Activated T-cell treated with anti-CD3 and anti-CD28 coated beads for 48 hours (primary cell): ENCODE measurements around the gene IFIH1.

Source experiments
- DNase-seq: peaks from one replicate; pipeline ENCODE4 v3.0.0-alpha.2; 2020; ENCODE audit warnings: low read depth

IFIH1 gene

DNA sequence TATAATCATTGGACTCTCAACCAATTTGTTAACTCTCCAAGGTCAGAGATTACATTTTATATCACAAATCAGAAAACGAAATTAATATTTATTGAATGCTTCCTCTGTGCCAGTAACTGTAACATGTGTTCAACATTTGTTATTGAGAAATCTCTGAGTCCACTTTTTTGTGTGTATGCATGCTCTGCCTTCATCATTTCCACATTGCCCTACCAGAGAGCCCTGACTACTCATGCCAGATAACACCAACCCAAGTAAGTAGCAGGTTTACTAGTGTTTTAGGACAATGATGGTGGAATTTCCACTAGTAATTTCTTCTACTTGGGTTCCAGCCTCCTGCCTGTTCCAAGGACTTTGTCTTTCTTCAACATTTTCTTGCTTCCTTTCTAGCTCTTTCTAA is 61.1 kb downstream of the IFIH1 start:
- no peak for DNase-seq

DNA sequence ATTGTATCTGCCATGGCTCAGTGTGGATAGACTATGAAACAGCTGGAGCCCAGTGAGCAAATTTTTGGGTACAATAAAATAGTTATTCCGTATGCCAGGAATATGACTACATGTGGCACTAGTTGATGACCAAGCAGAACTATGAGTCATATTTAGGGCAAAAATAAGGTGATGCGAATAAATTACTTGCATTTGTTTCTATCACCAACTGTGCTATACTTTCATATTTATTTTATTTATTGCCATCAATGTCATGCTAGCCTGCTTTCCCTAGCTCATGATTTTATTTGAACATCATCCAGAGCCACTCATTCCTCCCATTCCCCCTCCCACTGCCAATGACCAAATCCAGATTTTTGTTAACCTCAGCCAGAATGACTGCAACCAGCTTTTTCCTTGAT is 61.9 kb downstream of the IFIH1 start:
- no peak for DNase-seq

DNA sequence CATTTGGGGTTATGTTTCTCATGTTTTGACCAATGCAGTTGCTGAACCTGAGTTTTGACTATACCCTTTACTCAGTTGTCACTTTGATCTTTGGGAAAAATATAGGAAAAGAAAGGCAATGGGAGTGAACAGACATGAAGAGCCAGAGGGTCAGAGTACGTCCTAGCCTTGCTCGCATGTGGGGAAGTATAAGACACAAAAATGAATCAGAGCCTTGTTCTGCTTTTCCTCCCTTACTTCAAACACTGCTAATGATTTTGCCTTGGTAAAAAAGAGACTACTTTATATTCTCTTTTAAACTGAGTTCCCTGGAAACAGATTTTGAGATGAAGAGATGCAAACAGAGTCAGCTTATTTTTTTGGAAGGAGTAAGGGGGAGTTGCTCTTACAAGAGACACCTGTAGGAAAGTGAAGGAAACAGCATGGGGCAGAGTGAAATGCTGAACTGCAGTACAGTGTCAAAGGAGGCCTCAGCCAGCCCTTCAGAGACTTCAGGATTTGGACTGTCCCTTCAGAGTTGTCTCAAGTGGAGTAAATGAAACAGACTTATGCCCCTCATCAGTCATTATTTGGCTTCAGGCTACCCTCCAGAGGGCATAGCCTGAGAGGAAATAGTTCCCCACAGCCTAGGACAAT is 64.1 kb downstream of the IFIH1 start:
- DNase-seq: no peak

DNA sequence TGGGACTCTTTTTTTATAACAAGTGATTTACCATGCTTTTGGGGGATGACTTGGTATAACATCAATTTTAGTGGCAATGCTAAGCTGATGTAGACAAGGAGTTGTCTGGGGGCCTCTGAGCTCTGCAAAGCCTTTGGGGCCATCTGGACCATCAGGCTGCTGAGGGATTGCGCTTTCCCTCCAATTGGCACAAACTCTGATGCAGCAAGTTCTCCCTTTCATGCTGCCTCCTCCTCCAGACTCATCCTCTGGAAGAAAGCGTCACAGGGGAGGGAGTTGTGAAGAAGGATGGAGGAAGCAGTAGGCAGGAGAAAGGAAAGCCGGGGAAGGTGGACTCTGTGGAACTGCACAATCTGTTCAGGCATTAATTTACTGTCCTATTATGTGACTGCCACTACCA is 65.0 kb downstream of the IFIH1 start:
- no peak for DNase-seq

DNA sequence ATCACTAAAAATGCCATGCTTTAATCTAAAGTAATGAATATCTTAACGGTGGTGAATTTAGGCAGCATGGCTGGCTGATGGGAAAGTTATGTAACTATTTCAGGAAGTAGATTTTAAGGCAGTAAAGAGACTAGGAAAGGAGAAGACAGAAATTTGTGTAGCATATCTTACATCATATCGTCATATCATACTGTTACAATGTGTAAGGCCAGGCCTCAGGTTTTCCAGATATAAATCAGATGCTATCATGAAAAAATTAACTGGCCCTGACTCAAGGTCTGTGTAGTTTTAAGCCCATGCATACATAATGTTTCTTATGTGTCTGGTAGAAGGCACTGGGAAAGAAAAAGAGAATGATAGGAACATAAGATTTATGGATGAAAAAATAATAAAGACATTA is 66.3 kb downstream of the IFIH1 start:
- no peak for DNase-seq

DNA sequence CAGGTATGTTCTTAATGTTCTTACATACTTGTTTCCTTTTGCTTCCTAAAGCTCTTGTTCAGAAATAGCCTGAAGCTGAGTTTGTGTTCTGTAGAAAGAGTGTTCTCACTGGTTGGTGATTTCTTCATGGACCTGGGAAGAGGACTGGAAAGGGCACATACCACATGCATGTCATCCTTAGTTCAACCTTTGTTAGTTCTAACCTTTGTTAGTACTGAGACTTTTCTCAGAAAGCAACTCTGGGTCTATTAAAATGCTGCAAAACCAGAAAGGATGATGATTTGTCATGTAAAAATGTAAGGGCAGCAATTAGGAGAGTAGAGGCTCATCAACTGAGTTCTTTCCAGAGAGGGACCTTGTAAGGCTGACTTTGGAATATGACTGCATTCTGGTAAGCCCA is 72.7 kb downstream of the IFIH1 start:
- DNase-seq: no peak

DNA sequence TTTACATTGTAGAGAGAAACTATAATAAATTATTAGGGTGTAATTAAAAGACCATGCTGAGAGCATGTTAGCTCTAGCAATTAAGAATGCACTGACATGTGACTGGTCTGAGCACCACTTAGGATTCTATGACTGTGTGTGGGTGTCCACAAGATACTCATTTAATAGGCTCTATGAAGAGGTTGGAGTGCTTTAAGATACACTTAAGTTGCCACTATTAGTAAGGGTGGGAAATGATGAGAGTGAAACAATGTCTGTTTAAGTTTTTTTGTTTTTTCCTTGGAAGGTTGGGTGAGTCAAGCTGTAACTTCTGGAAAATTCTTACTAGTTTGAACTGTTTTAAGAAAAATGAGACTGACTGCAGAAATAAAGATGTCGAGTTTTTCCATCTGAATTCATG is 73.4 kb downstream of the IFIH1 start:
- no peak for DNase-seq

DNA sequence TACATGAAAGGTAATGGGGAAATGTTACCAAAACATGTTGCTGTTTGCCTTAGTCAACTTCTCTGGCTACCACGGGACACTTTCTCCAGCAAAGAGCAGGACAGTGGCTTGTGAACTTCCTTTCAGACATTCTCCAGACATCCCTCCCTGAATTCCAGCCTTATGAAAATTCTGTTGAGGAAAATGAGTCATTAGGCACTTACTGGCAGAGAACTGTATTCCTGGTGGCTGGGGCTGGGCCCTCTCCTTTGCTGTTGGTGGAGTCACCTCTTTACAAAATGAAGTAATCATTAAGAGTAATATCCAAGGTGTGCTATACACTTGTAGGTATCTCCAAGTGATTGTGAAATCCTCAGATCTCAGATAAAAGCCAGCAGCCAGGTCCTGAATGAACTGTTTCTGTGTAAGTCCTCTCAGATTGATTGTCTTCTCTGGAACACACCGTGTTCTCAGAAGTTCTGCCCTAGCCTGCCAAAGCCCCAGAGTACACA is 73.9 kb downstream of the IFIH1 start:
- DNase-seq: no peak

DNA sequence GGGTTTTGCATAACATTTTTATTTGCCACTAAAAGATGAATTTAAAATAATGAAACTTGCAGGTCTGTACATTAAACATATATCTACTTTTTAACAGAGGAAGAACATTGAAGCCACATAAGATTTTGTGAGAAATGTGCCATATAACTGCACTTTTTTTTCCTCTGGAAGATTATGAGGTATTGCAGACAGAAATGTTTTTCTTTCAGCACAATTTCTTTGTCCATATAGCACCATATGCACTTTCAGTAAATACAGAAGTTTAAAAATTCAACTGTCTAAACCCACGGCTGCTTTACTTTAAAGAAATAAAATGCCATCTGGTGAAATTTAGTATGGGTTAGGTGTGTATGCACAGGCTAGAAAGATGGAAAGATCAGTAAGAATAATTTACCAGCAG is 74.8 kb downstream of the IFIH1 start:
- no peak for DNase-seq

DNA sequence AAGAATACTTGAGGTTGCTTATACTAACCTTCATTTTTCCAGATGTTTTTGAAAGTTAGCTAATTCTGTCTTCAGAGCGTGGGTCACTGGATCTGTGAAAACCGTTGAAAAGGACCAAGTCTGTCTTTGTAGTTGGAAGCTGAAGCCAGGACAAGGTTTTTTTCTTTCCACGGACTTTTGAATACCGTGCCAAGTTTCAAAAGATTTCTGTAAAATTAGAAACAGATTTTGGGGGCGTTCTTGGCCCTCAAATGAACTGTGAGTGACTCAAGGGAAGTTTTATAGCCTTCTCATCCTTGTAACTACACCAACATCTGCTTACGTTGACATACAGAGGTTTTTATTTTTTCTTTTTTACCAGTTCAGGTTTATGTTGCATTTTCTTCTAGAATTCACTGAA is 75.2 kb downstream of the IFIH1 start, which contains the start of gene FAP:
Gene FAP (minus strand): TSS at position 152 of the 400 bp plus-strand sequence. CDS start 118 bp downstream, at position 34.
- DNase-seq: no peak

DNA sequence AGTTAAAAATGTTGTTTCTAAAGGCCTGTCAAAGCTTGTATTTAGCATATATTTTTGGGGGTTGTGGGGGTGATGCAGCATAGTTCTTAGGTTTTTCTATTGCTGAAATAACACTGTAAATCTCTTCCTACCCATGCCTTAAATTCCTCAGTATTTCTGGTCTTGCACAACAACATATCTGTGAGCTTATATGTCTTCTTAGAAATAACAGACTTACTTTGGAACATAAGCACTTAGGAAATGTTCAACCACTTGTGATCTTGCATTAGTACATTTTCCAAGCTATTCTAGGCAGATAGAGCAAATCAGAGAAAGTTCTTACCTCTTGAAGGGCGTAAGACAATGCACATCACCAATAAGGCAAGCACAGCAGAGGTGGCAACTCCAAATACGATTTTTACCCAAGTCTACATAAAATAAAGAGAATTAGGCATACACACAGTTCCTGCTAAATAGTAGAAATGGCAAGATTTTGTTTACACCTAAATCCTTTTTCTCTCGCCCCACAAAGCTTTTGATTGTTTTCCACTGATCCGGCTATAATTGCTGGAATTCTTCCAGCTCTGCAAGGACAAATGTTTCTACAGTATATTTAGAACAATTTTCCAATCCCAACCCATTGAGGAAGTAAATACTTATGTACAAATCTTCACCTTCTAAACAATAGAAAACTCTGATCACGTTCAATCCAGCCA is 75.8 kb downstream of the IFIH1 start:
- DNase-seq: no peak

DNA sequence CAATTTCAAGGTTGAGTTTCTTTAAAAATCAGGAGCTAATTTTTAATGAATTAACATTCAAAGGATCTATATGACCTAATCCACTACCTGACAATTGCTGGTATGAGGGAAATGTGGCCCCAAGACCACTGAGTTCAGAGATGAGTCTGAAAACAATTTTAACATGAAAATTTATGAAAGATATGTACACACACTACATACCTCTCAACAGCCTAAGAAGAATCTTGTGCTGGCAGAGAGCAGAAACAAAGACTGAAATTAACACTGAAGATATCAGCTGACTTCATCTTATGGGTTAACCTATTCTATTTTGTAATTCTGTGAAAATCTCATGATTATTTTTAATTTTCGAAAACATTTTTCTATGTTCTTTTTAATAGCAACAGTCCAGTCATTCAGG is 76.9 kb downstream of the IFIH1 start:
- DNase-seq: no peak

DNA sequence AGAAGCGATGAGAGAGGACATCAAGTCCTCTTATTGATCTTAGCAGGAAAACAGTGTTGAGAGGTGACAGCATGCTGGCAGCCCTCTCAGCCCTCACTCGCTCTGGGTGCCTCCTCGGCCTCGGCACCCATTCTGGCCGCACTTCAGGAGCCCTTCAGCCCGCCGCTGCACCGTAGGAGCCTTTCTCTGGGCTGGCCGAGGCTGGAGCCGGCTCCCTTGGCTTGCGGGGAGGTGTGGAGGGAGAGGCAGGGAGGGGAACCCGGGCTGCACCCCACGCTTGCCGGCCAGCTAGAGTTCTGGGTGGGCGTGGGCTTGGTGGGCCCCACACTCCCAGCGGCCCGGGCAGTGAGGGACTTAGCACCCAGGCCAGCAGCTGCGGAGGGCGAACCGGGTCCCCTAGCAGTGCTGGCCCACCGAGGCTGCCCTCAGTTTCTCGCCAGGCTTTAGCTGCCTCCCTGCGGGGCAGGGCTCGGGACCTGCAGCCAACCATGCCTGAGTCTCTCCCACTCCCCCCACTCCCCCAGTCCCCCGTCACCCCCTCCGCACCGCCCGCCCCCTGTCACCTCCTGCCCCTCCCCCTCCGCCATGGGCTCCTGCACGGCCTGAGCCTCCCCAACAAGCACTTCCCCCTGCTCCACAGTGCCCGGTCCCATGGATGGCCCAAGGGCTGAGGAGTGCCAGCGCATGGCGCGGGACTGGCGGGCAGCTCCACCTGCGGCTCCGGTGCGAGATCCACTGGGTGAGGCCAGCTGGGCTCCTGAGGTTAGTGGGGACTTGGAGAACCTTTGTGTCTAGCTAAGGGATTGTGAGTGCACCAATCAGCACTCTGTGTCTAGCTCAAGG is 83.6 kb downstream of the IFIH1 start:
- DNase-seq: no peak

DNA sequence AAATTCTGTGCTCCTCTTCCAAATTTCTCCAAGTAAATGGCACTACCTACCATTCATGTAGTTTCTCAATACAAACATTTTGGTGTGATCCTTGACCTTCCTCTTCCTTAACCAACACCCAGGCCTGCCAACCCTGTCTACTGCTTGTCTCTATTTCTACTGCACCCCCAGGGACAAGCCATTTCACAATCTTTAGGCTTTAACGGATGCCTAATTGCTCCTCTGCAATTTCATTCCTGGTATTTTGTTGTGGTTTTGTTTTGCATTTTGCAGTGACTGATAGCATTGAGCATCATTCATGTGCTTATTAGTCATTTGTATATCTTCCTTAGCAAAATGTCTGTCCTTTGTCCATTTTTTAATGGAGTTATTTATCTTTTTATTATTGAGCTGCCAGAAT is 85.3 kb downstream of the IFIH1 start:
- no peak for DNase-seq

DNA sequence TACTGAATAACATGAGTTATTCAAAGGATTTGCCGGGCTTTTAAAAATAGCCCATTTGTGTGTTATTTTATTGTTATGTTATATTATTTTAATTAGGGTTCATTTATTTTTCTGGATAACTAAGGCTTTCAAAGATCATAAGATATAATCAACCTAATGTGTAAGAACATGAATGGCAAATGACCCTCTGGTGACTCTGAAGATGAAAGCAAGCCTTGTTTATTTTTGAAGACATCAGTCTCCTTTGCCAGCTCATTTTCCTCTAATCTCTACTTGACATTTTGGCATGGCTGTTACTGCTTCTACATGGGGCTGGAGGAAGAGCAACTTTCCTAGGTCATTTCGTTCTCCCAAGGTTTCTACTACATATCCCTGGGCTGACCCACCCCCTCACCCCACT is 85.8 kb downstream of the IFIH1 start:
- no peak for DNase-seq

DNA sequence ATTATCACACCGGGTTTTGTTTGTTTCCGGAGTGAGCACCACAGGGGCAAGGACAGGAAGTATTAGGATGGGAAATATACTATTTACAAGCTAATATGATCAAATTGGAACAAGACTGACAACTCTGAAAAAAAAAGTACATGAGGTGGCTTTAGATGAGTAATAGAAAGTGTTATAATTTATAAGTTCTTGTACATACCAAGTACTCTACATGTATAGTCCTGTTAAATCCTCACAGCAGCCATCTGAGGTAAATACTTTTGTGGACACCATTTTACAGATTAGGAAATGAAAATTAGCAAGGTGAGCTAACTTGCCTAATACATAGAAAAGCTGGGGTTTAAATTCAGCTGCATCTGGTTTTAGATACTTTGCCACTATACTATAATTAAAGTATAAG is 86.5 kb downstream of the IFIH1 start:
- no peak for DNase-seq

DNA sequence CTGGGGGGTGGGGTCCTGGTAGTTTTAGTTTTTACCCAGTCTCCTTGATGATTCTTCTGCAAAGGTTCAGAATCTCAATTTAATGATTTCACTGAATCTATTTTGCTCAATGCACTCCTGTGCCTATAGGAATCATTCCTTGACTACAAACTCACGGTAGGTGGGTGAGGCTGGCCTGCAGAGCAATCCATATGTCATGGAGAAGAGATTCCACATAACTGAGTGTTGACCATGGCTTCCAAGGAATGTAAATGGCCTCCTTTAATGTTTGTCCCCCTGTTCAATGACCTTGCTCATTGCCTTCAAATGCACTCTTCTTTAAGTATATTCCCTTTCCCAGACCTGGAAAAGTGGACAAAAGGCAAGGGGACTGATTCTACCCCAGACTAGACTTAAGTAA is 87.7 kb downstream of the IFIH1 start:
- DNase-seq: no peak

DNA sequence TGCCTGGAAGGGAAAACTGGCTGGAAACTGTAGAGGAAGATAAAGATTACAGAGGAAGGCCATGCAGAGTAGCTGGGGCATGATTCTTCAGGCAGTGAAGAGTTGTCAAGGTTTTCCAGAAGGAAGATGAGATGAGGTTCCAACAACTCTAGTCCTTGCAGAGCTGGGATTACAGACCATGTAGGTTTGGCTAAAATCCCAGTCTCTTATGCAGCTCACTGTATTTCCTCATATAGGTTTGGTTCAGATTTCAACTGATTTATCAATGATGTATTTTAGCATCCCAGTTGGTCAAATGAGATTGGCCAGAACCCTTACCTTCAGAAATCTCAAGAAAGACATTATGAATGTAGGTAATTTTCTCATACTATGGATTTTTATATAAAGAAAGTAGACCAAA is 91.6 kb downstream of the IFIH1 start:
- no peak for DNase-seq

DNA sequence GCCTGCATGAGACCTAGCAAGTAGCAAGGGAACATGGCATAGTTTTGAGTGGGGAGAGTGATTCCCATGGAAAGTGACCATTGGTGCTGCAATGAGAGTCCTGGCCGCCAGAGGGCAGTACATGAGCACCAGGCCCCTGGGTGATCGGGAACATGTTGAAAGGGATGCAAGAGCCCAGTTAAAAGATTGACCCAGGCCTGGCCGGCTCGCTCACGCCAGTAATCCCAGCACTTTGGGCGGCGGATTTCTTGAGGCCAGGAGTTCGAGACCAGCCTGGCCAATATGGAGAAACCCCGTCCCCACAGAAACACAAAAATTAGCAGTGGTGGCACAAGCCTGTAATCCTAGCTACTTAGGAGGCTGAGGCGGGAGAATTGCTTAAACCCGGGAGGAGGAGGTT is 97.4 kb downstream of the IFIH1 start:
- peak; percentile 52 for DNase-seq

DNA sequence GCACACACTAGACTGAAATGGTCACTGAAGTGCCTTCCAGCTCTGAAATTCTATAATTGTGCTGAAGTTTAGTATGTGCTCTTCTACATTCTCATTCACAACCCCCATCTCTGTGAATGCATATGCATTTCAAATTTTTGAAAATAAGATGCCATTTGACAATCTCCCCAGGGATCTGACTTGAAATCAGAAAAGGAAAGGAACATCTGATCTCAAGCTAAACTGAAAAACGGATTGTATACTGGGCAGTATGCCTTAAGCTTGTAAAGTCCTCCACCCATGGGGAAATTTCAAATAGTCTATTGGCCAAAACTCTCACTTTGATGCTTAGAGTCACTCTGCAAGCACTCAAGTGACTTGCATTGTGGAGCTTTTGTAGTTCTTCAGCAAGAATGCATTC is 98.1 kb downstream of the IFIH1 start:
- DNase-seq: no peak

DNA sequence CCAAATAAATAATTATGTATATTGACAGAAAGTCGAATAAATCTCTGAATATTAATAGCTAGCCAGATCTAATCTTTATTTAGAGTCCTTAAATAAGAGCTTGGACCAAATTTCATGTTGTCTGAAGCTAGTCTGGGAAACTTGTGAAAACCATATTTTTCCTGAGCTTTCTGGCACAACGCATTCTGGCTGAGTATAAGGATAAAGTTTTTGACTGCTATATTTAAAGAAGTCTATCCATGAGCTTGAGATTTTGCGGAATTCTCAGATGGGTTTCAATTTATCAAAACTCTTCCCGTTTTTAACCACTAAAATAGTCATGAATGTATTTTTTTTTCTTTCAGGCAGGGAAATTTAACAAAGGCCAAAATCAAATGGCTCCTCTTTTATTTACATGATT is 99.1 kb downstream of the IFIH1 start:
- no peak for DNase-seq

DNA sequence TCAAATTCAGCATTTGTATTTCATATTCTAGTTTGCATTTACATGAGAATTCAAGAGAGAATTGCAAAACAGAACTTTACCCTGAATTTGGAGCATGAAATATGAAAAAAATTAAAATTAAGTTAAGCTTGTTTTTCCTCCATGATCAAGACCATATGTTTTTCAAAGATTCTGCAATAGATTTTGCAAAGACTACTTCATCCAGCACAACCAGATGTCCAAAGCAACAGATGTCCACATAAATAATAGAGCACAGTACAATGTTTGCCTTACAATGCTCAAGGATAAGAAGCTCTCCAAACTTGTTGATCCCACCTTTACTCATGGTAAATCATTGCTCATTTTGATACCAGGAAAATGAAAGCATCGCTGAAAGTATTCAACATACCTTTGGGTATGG is 100.9 kb downstream of the IFIH1 start:
- no peak for DNase-seq
